Prostate gland (tissue), 2 donors: Measurements from ENCODE around the gene HABP2.

ENCODE experiments used
- POLR2A ChIP-seq: fragments of 450-650 bp; IDR thresholded peaks from one replicate; pipeline ENCODE4 v1.6.1; 2016; ENCODE audit warnings: antibody characterized with exemption, mild to moderate bottlenecking
- POLR2AphosphoS5 ChIP-seq: sonication (generic); formaldehyde crosslinking; IDR thresholded peaks from one replicate; pipeline ENCODE4 v1.6.1; 2017; ENCODE audit warnings: antibody characterized with exemption
- TF ChIP-seq, protein P1 (sequence below), 4 experiments: fragments of 200-600 bp in 2 of 4; fragments of 450-650 bp in 2 of 4; sonication (generic) in 2 of 4; IDR thresholded peaks; 1 replicate in 3 of 4; 2 replicates in 1 of 4; pipeline ENCODE4 v1.5.1; 2016 to 2019; ENCODE audit warnings: antibody characterized with exemption in 4 of 4, mild to moderate bottlenecking in 2 of 4, moderate library complexity in 2 of 4

DNA sequence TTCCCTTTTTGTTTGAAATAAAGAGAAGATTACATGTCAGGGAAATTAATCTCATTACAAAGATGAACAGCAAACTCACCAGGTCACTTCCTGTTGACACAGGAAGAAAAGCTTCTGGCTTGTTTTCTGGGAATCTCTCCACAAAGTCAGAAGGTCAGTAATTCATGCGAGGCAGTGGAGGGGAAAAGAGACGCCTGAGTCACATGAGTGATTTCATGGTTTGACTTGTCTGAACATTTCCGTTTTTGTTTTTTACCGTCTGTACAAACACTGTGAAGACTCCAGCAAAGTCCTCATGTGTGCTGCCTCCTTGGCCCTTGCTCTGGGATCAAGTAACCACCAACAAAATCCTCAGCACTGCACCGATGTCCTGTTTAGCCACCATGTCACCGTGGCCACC, 2.5 kb upstream of the HABP2 start:
- no peak for TF ChIP-seq POLR2A
- TF ChIP-seq, protein P1, sequence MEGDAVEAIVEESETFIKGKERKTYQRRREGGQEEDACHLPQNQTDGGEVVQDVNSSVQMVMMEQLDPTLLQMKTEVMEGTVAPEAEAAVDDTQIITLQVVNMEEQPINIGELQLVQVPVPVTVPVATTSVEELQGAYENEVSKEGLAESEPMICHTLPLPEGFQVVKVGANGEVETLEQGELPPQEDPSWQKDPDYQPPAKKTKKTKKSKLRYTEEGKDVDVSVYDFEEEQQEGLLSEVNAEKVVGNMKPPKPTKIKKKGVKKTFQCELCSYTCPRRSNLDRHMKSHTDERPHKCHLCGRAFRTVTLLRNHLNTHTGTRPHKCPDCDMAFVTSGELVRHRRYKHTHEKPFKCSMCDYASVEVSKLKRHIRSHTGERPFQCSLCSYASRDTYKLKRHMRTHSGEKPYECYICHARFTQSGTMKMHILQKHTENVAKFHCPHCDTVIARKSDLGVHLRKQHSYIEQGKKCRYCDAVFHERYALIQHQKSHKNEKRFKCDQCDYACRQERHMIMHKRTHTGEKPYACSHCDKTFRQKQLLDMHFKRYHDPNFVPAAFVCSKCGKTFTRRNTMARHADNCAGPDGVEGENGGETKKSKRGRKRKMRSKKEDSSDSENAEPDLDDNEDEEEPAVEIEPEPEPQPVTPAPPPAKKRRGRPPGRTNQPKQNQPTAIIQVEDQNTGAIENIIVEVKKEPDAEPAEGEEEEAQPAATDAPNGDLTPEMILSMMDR (IDR thresholded peaks at IDR 0.05): no peak
- peak; percentile 40 for TF ChIP-seq POLR2AphosphoS5
